GM23338 (cell line): ENCODE results near the gene DSEL. TPM values are rescaled to one million over a fixed set of nuclear protein-coding genes. Genes with fewer than 3 reads are reported as not detected.

Experiments
- ATAC-seq: fragments of 200-7000 bp; cut with Tn5 transposase; 3 replicates; pipeline ENCODE4 v1.9.1; 2020
- DNase-seq: peaks from one replicate; pipeline ENCODE4 v3.0.0-alpha.2; 2015; ENCODE audit warnings: low spot score
- H2AFZ ChIP-seq: fragments of 200-600 bp; sonication (generic); 2 replicates; pipeline ENCODE4 v1.8.0; 2016; ENCODE audit warnings: antibody characterized with exemption, mild to moderate bottlenecking, moderate library complexity
- H3F3A ChIP-seq: fragments of 200-600 bp; sonication (generic); replicated peaks from 2 replicates; pipeline ENCODE4 v1.8.0; 2017; ENCODE audit warnings: antibody characterized with exemption, mixed run types, low read depth
- H3K27ac ChIP-seq: fragments of 200-600 bp; sonication (generic); 2 replicates; pipeline ENCODE4 v1.6.1; 2016; ENCODE audit warnings: low read depth
- H3K27me3 ChIP-seq: fragments of 200-600 bp; sonication (generic); 2 replicates; pipeline ENCODE4 v1.8.0; 2016; ENCODE audit warnings: mild to moderate bottlenecking, mixed run types, moderate library complexity; ENCODE audit not compliant: insufficient read depth
- H3K36me3 ChIP-seq: fragments of 200-600 bp; sonication (generic); 2 replicates; pipeline ENCODE4 v1.8.0; 2016; ENCODE audit warnings: mild to moderate bottlenecking; ENCODE audit not compliant: insufficient read depth
- H3K4me1 ChIP-seq: fragments of 200-600 bp; sonication (generic); 2 replicates; pipeline ENCODE4 v1.8.0; 2016; ENCODE audit warnings: mild to moderate bottlenecking, moderate library complexity; ENCODE audit not compliant: insufficient read depth
- H3K4me2 ChIP-seq: fragments of 200-600 bp; sonication (generic); 2 replicates; pipeline ENCODE4 v1.7.1; 2017; ENCODE audit warnings: mixed run types
- H3K4me3 ChIP-seq: fragments of 200-600 bp; sonication (generic); 2 replicates; pipeline ENCODE4 v1.6.1; 2016; ENCODE audit warnings: mixed run types
- H3K79me2 ChIP-seq: fragments of 200-600 bp; sonication (generic); replicated peaks from 2 replicates; pipeline ENCODE4 v1.8.0; 2017; ENCODE audit warnings: mild to moderate bottlenecking; ENCODE audit not compliant: insufficient read depth
- H3K9me2 ChIP-seq: fragments of 200-600 bp; sonication (generic); 2 replicates; pipeline ENCODE4 v1.8.0; 2017; ENCODE audit not compliant: insufficient read depth
- H4K20me1 ChIP-seq: fragments of 200-600 bp; sonication (generic); replicated peaks from 2 replicates; pipeline ENCODE4 v1.8.0; 2017; ENCODE audit warnings: mild to moderate bottlenecking; ENCODE audit not compliant: insufficient read depth
- H3K27ac Mint-ChIP-seq: 2 replicates; pipeline ENCODE4 v1.8.0; 2020; ENCODE audit warnings: inconsistent platforms, mild to moderate bottlenecking, moderate library complexity, mixed read lengths
- H3K27me3 Mint-ChIP-seq: 3 replicates; pipeline ENCODE4 v1.8.0; 2022; ENCODE audit warnings: low read depth, mild to moderate bottlenecking, moderate library complexity, mixed read lengths, inconsistent platforms; ENCODE audit not compliant: insufficient read depth, poor library complexity
- H3K36me3 Mint-ChIP-seq: 3 replicates; pipeline ENCODE4 v1.8.0; 2021; ENCODE audit warnings: low read depth, mild to moderate bottlenecking, inconsistent platforms, moderate library complexity, mixed read lengths
- H3K4me1 Mint-ChIP-seq: 3 replicates; pipeline ENCODE4 v1.8.0; 2020; ENCODE audit warnings: mild to moderate bottlenecking, inconsistent platforms, mixed read lengths
- H3K4me3 Mint-ChIP-seq: 3 replicates; pipeline ENCODE4 v1.8.0; 2021; ENCODE audit warnings: moderate library complexity, mild to moderate bottlenecking, inconsistent platforms, mixed read lengths
- H3K9me3 Mint-ChIP-seq: 3 replicates; pipeline ENCODE4 v1.8.0; 2020; ENCODE audit warnings: moderate library complexity, mild to moderate bottlenecking, inconsistent platforms, mixed read lengths
- CREB1 ChIP-seq: fragments of 250-450 bp; sonication (Bioruptor Pico); IDR thresholded peaks from 2 replicates; pipeline ENCODE4 v1.5.0; 2020; ENCODE audit warnings: low read depth, mild to moderate bottlenecking, moderate library complexity
- EZH2 ChIP-seq: fragments of 200-600 bp; sonication (generic); IDR thresholded peaks from one replicate; pipeline ENCODE4 v1.8.0; 2017; ENCODE audit warnings: antibody characterized with exemption, mild to moderate bottlenecking, low read depth; ENCODE audit not compliant: unreplicated experiment
- EZH2phosphoT487 ChIP-seq: fragments of 200-600 bp; sonication (generic); IDR thresholded peaks from one replicate; pipeline ENCODE4 v1.8.1; 2018; ENCODE audit warnings: antibody characterized with exemption; ENCODE audit not compliant: unreplicated experiment
- JUNB ChIP-seq: IDR thresholded peaks from one replicate; pipeline ENCODE4 v1.6.1; 2016; ENCODE audit warnings: antibody characterized with exemption; ENCODE audit not compliant: unreplicated experiment
- NANOG ChIP-seq: IDR thresholded peaks from 2 replicates; pipeline ENCODE4 v1.6.1; 2016; ENCODE audit warnings: antibody characterized with exemption, borderline replicate concordance
- POLR2AphosphoS5 ChIP-seq: IDR thresholded peaks from 2 replicates; pipeline ENCODE4 v1.6.1; 2016; ENCODE audit warnings: antibody characterized with exemption, low read depth
- STAT1 ChIP-seq: IDR thresholded peaks from one replicate; pipeline ENCODE4 v1.6.1; 2016; ENCODE audit warnings: antibody characterized with exemption; ENCODE audit not compliant: unreplicated experiment
- ZNF114 ChIP-seq: fragments of 250-450 bp; sonication (Bioruptor Pico); IDR thresholded peaks from 2 replicates; pipeline ENCODE4 v1.5.0; 2020; ENCODE audit warnings: mild to moderate bottlenecking, moderate library complexity
- ZNF331 ChIP-seq: fragments of 250-450 bp; sonication (Bioruptor Pico); IDR thresholded peaks from 2 replicates; pipeline ENCODE4 v1.5.0; 2020; ENCODE audit warnings: low read depth, mild to moderate bottlenecking, moderate library complexity
- polyA plus RNA-seq: library from polyadenylated mRNA; unstranded; fragments of >200 nt; fragmentation: Nextera tagmentation; extraction: Ambion mirVana; gene quantifications from 2 replicates; pipeline ENCODE4 v1.2.1, GENCODE V29; 2016
- total RNA-seq: library from RNA; depleted of rRNA; stranded (reverse); fragments of >200 nt; shearing (Covaris generic); gene quantifications from 2 replicates; pipeline ENCODE4 v1.2.3, GENCODE V29; 2014
- TF ChIP-seq, protein P1 (sequence below), 2 experiments: fragments of 200-600 bp in 1 of 2; sonication (generic) in 1 of 2; conservative IDR thresholded peaks; 2 replicates each; pipeline versions ENCODE4 v1.5.1 to v1.6.1; 2016 to 2017; ENCODE audit warnings: antibody characterized with exemption in 2 of 2, low read depth in 2 of 2, mild to moderate bottlenecking in 2 of 2, moderate library complexity in 1 of 2
- TF ChIP-seq, protein P2 (sequence below): fragments of 250-450 bp; sonication (Bioruptor Pico); IDR thresholded peaks from 2 replicates; pipeline ENCODE4 v1.5.0; 2020; ENCODE audit warnings: mild to moderate bottlenecking, moderate library complexity
- TF ChIP-seq, protein P3 (sequence below): IDR thresholded peaks from 2 replicates; pipeline ENCODE4 v1.6.1; 2016; ENCODE audit warnings: antibody characterized with exemption
- TF ChIP-seq, protein P4 (sequence below): IDR thresholded peaks from one replicate; pipeline ENCODE4 v1.6.1; 2018; ENCODE audit warnings: antibody characterized with exemption; ENCODE audit not compliant: unreplicated experiment

DSEL gene
- total and polyA plus RNA-seq, 2 experiments from 2014 or later, result 5.7 to 24.1 TPM

DNA sequence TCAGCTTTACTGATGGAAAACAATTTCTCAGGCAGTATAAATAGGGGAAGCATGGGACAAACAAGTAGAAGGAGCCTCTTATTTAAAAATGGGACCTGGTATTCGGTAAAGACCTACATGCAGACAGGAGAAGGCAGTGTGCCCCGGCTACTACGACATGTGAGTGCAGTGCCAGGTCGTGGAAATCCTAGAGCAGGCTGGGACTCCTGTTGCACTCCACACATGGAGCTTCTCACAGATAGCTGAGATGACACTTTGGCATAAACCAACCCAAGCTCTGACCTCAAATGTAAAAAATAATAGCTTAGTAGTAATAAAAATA, 885 bp upstream of the DSEL start:
- peaks cover 34% of the 10 kb centered on the region for H3K79me2 ChIP-seq
- peak; percentile 19 for DNase-seq
- H3K36me3 Mint-ChIP-seq, result peaks cover 35% of the 10 kb centered on the region
- H3K36me3 ChIP-seq, result no peaks in the 10 kb centered on the region
- peaks cover 50% of the 10 kb centered on the region for H3K4me1 Mint-ChIP-seq
- H3K27ac Mint-ChIP-seq, result peak overlapping the region; percentile 87; the same call in 1 of the 2 replicates
- H3K4me1 ChIP-seq, result peaks cover 54% of the 10 kb centered on the region
- ATAC-seq, result no peak
- H3K27ac ChIP-seq, result peak overlapping the region; percentile 29; the same call in 1 of the 2 replicates
- H3K27me3 Mint-ChIP-seq, result peaks cover 6% of the 10 kb centered on the region
- H3K9me3 Mint-ChIP-seq, result no peaks in the 10 kb centered on the region
- no peaks in the 10 kb centered on the region for H3K27me3 ChIP-seq
- peak overlapping the region; percentile 94 for H3K4me2 ChIP-seq
- H3K9me2 ChIP-seq, result 0 out of 2 replicates have a peak, but pooled peaks cover 4% of the 10 kb centered on the region
- H3F3A ChIP-seq, result no peaks in the 10 kb centered on the region
- H2AFZ ChIP-seq, result peak overlapping the region; percentile 99
- no peaks in the 10 kb centered on the region; the same call in 1 of the 2 replicates for H4K20me1 ChIP-seq
- TF ChIP-seq JUNB, result no peak
- TF ChIP-seq ZNF331 (CRISPR knock-in tag), result no peak
- no peak for TF ChIP-seq NANOG
- TF ChIP-seq CREB1 (CRISPR knock-in tag), result no peak
- no peak for TF ChIP-seq EZH2
- TF ChIP-seq EZH2phosphoT487, result no peak
- TF ChIP-seq POLR2AphosphoS5, result no peak
- TF ChIP-seq, protein P1, sequence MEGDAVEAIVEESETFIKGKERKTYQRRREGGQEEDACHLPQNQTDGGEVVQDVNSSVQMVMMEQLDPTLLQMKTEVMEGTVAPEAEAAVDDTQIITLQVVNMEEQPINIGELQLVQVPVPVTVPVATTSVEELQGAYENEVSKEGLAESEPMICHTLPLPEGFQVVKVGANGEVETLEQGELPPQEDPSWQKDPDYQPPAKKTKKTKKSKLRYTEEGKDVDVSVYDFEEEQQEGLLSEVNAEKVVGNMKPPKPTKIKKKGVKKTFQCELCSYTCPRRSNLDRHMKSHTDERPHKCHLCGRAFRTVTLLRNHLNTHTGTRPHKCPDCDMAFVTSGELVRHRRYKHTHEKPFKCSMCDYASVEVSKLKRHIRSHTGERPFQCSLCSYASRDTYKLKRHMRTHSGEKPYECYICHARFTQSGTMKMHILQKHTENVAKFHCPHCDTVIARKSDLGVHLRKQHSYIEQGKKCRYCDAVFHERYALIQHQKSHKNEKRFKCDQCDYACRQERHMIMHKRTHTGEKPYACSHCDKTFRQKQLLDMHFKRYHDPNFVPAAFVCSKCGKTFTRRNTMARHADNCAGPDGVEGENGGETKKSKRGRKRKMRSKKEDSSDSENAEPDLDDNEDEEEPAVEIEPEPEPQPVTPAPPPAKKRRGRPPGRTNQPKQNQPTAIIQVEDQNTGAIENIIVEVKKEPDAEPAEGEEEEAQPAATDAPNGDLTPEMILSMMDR (conservative IDR thresholded peaks at IDR 0.05; ENCODE audit: low read depth in 2 of 2), result no peak
- no peak for TF ChIP-seq STAT1
- TF ChIP-seq ZNF114 (CRISPR knock-in tag), result no peak
- TF ChIP-seq, protein P2, sequence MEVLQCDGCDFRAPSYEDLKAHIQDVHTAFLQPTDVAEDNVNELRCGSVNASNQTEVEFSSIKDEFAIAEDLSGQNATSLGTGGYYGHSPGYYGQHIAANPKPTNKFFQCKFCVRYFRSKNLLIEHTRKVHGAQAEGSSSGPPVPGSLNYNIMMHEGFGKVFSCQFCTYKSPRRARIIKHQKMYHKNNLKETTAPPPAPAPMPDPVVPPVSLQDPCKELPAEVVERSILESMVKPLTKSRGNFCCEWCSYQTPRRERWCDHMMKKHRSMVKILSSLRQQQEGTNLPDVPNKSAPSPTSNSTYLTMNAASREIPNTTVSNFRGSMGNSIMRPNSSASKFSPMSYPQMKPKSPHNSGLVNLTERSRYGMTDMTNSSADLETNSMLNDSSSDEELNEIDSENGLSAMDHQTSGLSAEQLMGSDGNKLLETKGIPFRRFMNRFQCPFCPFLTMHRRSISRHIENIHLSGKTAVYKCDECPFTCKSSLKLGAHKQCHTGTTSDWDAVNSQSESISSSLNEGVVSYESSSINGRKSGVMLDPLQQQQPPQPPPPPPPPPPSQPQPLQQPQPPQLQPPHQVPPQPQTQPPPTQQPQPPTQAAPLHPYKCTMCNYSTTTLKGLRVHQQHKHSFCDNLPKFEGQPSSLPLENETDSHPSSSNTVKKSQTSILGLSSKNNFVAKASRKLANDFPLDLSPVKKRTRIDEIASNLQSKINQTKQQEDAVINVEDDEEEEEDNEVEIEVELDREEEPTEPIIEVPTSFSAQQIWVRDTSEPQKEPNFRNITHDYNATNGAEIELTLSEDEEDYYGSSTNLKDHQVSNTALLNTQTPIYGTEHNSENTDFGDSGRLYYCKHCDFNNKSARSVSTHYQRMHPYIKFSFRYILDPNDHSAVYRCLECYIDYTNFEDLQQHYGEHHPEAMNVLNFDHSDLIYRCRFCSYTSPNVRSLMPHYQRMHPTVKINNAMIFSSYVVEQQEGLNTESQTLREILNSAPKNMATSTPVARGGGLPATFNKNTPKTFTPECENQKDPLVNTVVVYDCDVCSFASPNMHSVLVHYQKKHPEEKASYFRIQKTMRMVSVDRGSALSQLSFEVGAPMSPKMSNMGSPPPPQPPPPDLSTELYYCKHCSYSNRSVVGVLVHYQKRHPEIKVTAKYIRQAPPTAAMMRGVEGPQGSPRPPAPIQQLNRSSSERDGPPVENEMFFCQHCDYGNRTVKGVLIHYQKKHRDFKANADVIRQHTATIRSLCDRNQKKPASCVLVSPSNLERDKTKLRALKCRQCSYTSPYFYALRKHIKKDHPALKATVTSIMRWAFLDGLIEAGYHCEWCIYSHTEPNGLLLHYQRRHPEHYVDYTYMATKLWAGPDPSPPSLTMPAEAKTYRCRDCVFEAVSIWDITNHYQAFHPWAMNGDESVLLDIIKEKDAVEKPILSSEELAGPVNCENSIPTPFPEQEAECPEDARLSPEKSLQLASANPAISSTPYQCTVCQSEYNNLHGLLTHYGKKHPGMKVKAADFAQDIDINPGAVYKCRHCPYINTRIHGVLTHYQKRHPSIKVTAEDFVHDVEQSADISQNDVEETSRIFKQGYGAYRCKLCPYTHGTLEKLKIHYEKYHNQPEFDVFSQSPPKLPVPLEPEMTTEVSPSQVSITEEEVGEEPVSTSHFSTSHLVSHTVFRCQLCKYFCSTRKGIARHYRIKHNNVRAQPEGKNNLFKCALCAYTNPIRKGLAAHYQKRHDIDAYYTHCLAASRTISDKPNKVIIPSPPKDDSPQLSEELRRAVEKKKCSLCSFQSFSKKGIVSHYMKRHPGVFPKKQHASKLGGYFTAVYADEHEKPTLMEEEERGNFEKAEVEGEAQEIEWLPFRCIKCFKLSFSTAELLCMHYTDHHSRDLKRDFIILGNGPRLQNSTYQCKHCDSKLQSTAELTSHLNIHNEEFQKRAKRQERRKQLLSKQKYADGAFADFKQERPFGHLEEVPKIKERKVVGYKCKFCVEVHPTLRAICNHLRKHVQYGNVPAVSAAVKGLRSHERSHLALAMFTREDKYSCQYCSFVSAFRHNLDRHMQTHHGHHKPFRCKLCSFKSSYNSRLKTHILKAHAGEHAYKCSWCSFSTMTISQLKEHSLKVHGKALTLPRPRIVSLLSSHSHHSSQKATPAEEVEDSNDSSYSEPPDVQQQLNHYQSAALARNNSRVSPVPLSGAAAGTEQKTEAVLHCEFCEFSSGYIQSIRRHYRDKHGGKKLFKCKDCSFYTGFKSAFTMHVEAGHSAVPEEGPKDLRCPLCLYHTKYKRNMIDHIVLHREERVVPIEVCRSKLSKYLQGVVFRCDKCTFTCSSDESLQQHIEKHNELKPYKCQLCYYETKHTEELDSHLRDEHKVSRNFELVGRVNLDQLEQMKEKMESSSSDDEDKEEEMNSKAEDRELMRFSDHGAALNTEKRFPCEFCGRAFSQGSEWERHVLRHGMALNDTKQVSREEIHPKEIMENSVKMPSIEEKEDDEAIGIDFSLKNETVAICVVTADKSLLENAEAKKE (CRISPR knock-in tag), result no peak
- TF ChIP-seq, protein P3, sequence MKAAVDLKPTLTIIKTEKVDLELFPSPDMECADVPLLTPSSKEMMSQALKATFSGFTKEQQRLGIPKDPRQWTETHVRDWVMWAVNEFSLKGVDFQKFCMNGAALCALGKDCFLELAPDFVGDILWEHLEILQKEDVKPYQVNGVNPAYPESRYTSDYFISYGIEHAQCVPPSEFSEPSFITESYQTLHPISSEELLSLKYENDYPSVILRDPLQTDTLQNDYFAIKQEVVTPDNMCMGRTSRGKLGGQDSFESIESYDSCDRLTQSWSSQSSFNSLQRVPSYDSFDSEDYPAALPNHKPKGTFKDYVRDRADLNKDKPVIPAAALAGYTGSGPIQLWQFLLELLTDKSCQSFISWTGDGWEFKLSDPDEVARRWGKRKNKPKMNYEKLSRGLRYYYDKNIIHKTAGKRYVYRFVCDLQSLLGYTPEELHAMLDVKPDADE, result no peak
- TF ChIP-seq, protein P4, sequence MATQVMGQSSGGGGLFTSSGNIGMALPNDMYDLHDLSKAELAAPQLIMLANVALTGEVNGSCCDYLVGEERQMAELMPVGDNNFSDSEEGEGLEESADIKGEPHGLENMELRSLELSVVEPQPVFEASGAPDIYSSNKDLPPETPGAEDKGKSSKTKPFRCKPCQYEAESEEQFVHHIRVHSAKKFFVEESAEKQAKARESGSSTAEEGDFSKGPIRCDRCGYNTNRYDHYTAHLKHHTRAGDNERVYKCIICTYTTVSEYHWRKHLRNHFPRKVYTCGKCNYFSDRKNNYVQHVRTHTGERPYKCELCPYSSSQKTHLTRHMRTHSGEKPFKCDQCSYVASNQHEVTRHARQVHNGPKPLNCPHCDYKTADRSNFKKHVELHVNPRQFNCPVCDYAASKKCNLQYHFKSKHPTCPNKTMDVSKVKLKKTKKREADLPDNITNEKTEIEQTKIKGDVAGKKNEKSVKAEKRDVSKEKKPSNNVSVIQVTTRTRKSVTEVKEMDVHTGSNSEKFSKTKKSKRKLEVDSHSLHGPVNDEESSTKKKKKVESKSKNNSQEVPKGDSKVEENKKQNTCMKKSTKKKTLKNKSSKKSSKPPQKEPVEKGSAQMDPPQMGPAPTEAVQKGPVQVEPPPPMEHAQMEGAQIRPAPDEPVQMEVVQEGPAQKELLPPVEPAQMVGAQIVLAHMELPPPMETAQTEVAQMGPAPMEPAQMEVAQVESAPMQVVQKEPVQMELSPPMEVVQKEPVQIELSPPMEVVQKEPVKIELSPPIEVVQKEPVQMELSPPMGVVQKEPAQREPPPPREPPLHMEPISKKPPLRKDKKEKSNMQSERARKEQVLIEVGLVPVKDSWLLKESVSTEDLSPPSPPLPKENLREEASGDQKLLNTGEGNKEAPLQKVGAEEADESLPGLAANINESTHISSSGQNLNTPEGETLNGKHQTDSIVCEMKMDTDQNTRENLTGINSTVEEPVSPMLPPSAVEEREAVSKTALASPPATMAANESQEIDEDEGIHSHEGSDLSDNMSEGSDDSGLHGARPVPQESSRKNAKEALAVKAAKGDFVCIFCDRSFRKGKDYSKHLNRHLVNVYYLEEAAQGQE, result no peak
- H3K4me3 Mint-ChIP-seq, result peak overlapping the region; percentile 93
- peak overlapping the region; percentile 94 for H3K4me3 ChIP-seq
